ENCODE results near the gene SEPTIN5.

SEPTIN5 gene

GRCh38 chr22:19739448-19739895, 25.2 kb downstream of the SEPTIN5 start:
- Histone ChIP-seq H3K27ac (ENCODE audit: low read depth, low read length, severe bottlenecking) (no peak overlapping the region), H3K9me3 (ENCODE audit: control insufficient read depth, low read length) (no peaks in the 10 kb centered on the region), H3K4me3 (ENCODE audit: extremely low read depth, insufficient read depth, low read length, poor library complexity, severe bottlenecking) (no peak overlapping the region), H3K4me1 (ENCODE audit: control insufficient read depth, insufficient read depth, low read length, poor library complexity, severe bottlenecking) (peaks cover 9% of the 10 kb centered on the region), H3K36me3 (ENCODE audit: control insufficient read depth, insufficient read depth, low read length) (no peaks in the 10 kb centered on the region)
- 83 to 87% methylated on average over 11 to 14 of the region's 16 CpGs for WGBS, 2 experiments (ENCODE audit: insufficient coverage in 2 of 2)

DNA sequence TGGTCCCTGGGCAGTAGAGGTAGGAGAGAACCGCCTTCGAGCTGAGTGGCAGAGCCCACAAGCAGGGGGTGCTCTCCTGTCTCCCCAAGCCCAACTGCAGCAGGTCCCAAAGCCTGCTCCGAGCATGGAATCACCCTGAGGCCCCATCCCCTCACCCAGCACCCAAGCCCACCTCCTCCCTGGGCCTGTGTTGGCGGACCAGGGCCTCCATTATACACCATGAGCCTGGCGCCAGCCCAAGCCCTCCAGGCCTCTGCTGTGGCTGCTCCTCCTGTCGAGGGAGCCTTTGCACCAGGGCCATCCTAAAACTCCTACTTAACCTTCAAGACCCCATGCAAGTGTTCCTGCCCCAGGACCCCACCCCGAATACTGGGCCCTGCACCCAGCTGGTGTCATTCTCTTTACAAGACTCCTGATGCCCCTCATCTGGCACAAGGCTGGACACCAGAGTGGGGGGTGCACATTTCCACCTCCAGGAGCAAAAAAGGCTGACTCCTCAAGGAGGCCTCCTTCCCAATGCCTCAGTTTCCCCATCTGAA, 25.7 kb downstream of the SEPTIN5 start:
- H3K4me3 ChIP-seq (ENCODE audit: extremely low read depth, insufficient read depth, low read length, poor library complexity, severe bottlenecking): no peak overlapping the region
- H3K9me3 ChIP-seq (ENCODE audit: control insufficient read depth, low read length): no peaks in the 10 kb centered on the region
- H3K36me3 ChIP-seq (ENCODE audit: control insufficient read depth, insufficient read depth, low read length): no peaks in the 10 kb centered on the region
- H3K27ac ChIP-seq (ENCODE audit: low read depth, low read length, severe bottlenecking): no peak overlapping the region
- H3K4me1 ChIP-seq (ENCODE audit: control insufficient read depth, insufficient read depth, low read length, poor library complexity, severe bottlenecking): peaks cover 9% of the 10 kb centered on the region
- WGBS, 2 experiments (ENCODE audit: insufficient coverage in 2 of 2): 91 to 92% methylated on average over 6 to 7 of the region's 7 CpGs

DNA sequence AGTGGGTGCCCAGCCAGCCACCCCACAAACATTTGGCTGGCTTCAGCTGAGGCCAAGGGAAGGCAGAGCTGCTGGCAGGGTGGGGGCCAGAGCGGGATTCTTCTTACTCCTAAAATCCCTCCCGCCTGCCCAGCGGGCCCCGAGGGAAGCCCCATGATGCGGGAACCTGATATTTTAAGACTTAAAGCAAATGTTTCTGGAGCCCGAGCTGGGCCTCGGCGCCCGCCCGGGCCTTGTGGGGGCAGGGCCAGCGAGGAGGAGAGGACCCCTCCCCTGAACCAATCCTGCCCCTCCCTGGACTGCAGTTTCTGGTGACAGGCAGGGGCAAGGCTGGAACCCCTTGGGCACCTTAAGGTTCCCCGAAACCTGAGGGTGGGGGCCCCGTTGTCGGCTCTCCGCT, 26.3 kb downstream of the SEPTIN5 start:
- 90 to 92% methylated on average over 13 to 15 of the region's 15 CpGs for WGBS, 2 experiments (ENCODE audit: insufficient coverage in 2 of 2)
- Histone ChIP-seq H3K36me3 (ENCODE audit: control insufficient read depth, insufficient read depth, low read length) (no peaks in the 10 kb centered on the region), H3K4me3 (ENCODE audit: extremely low read depth, insufficient read depth, low read length, poor library complexity, severe bottlenecking) (no peak overlapping the region), H3K9me3 (ENCODE audit: control insufficient read depth, low read length) (no peaks in the 10 kb centered on the region), H3K4me1 (ENCODE audit: control insufficient read depth, insufficient read depth, low read length, poor library complexity, severe bottlenecking) (peaks cover 15% of the 10 kb centered on the region), H3K27ac (ENCODE audit: low read depth, low read length, severe bottlenecking) (no peak overlapping the region)

DNA sequence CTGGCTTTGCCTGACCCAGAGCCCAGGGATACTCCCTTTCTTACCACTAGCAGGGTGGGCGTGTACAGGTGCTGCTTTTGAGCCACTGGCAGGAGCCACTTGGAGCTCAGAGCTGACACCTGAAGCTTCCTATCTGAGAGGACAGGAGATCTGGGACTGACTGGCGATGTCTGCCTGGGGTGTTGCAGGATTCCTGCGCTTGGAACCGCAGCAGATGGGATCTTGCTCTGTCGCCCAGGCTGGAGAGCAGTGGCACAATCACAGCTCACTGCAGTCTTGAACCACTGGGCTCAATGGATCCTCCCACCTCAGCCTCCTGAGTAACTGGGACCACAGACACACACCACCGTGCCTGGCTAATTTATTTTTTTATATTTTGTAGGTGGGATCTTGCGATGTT, 26.8 kb downstream of the SEPTIN5 start:
- H3K27ac ChIP-seq (ENCODE audit: low read depth, low read length, severe bottlenecking): no peak overlapping the region
- no peaks in the 10 kb centered on the region for H3K36me3 ChIP-seq (ENCODE audit: control insufficient read depth, insufficient read depth, low read length)
- H3K4me1 ChIP-seq (ENCODE audit: control insufficient read depth, insufficient read depth, low read length, poor library complexity, severe bottlenecking): peaks cover 20% of the 10 kb centered on the region
- no peak overlapping the region for H3K4me3 ChIP-seq (ENCODE audit: extremely low read depth, insufficient read depth, low read length, poor library complexity, severe bottlenecking)
- WGBS, 2 experiments (ENCODE audit: insufficient coverage in 2 of 2): 90 to 100% methylated on average over 4 to 5 of the region's 7 CpGs
- no peaks in the 10 kb centered on the region for H3K9me3 ChIP-seq (ENCODE audit: control insufficient read depth, low read length)

GRCh38 chr22:19742160-19743066, 28.1 kb downstream of the SEPTIN5 start:
- no peaks in the 10 kb centered on the region for H3K9me3 ChIP-seq (ENCODE audit: control insufficient read depth, low read length)
- no peak overlapping the region for H3K4me3 ChIP-seq (ENCODE audit: extremely low read depth, insufficient read depth, low read length, poor library complexity, severe bottlenecking)
- H3K4me1 ChIP-seq (ENCODE audit: control insufficient read depth, insufficient read depth, low read length, poor library complexity, severe bottlenecking): peaks cover 28% of the 10 kb centered on the region
- no peaks in the 10 kb centered on the region for H3K36me3 ChIP-seq (ENCODE audit: control insufficient read depth, insufficient read depth, low read length)
- no peak overlapping the region for H3K27ac ChIP-seq (ENCODE audit: low read depth, low read length, severe bottlenecking)
- 83 to 95% methylated on average over 15 to 17 of the region's 21 CpGs for WGBS, 2 experiments (ENCODE audit: insufficient coverage in 2 of 2)

DNA sequence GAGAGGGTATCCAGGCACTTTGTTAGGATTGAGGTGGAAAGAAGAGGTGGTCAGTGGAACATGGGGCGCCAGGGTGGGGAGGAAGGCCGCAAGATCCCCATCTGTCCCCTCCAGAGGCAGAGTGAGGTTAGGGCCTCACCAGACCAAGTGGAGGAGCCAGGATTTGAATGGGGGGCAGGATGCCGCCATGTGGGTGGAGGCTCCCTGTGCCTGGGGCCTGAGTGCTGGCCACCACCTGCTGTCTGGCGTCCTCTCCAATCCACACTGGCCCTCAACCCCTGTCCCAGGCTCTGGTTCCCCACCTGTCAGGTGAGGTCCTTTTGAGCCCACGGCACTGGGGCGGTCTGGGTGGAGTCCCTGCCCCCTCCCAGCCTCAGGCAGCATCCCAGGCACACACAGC, 28.8 kb downstream of the SEPTIN5 start:
- H3K4me1 ChIP-seq (ENCODE audit: control insufficient read depth, insufficient read depth, low read length, poor library complexity, severe bottlenecking): peaks cover 25% of the 10 kb centered on the region
- H3K4me3 ChIP-seq (ENCODE audit: extremely low read depth, insufficient read depth, low read length, poor library complexity, severe bottlenecking): no peak overlapping the region
- H3K36me3 ChIP-seq (ENCODE audit: control insufficient read depth, insufficient read depth, low read length): no peaks in the 10 kb centered on the region
- no peak overlapping the region for H3K27ac ChIP-seq (ENCODE audit: low read depth, low read length, severe bottlenecking)
- WGBS, 2 experiments (ENCODE audit: insufficient coverage in 2 of 2): 84 to 96% methylated on average over 6 of the region's 6 CpGs
- H3K9me3 ChIP-seq (ENCODE audit: control insufficient read depth, low read length): no peaks in the 10 kb centered on the region

- H3K9me3 ChIP-seq (ENCODE audit: control insufficient read depth, low read length): no peaks in the 10 kb centered on the region
- no peaks in the 10 kb centered on the region for H3K36me3 ChIP-seq (ENCODE audit: control insufficient read depth, insufficient read depth, low read length)
- WGBS, 2 experiments (ENCODE audit: insufficient coverage in 2 of 2): 86 to 92% methylated on average over 4 of the region's 4 CpGs
- H3K27ac ChIP-seq (ENCODE audit: low read depth, low read length, severe bottlenecking): no peak overlapping the region
- H3K4me1 ChIP-seq (ENCODE audit: control insufficient read depth, insufficient read depth, low read length, poor library complexity, severe bottlenecking): peaks cover 23% of the 10 kb centered on the region
- H3K4me3 ChIP-seq (ENCODE audit: extremely low read depth, insufficient read depth, low read length, poor library complexity, severe bottlenecking): no peak overlapping the region
Observed at GRCh38 chr22:19743651-19744050, 29.3 kb downstream of the SEPTIN5 start.

GRCh38 chr22:19744350-19745006, 30.2 kb downstream of the SEPTIN5 start:
- Histone ChIP-seq H3K36me3 (ENCODE audit: control insufficient read depth, insufficient read depth, low read length) (no peaks in the 10 kb centered on the region), H3K4me3 (ENCODE audit: extremely low read depth, insufficient read depth, low read length, poor library complexity, severe bottlenecking) (no peak overlapping the region), H3K27ac (ENCODE audit: low read depth, low read length, severe bottlenecking) (no peak overlapping the region), H3K4me1 (ENCODE audit: control insufficient read depth, insufficient read depth, low read length, poor library complexity, severe bottlenecking) (peaks cover 27% of the 10 kb centered on the region), H3K9me3 (ENCODE audit: control insufficient read depth, low read length) (no peaks in the 10 kb centered on the region)
- 92 to 95% methylated on average over 12 of the region's 13 CpGs for WGBS, 2 experiments (ENCODE audit: insufficient coverage in 2 of 2)

DNA sequence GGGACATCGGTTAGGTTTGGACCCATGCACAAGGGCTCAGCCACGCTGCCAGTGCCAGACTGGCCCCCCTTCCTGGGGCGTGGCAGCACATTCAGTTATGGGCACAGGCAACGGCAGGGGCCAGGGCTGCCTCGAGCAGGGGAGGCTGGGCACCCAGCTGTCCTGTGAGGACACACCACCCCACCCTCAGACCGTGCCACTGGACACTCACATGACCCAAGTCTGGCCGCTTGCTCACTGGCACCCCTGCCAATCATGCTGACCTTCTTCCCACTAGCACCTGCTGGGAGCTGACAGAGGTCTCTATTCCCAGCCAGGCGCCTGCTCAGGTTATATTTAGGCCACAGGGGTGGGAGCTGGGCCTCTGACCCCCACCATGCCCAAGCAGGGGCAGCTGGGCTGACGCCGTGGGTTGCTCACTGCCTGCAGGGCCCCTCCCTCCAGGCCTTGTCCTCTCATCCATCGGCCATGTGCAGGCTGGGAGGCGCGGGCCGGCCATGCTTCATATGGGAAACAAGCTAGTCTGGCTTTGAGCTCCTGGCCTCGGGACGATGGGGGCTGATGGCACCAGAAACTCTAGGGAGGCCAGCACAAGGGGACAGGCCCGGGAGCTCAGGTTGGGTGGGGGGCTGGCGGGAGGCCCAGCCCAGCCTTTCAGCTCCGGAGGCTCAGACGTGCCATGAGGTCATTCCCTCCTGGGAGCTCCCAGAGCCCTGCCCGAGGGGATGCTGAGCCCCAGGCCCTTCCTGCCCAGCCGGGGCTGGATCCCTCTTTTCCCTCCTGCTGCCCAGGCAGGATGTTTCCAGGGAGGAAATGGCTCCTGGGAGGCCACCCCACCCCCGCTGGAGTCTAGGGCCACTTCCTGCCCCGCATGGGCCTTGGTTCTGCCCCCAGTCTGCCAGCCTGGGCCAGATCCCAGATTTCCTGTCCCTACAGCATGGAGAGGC, 31.1 kb downstream of the SEPTIN5 start:
- WGBS, 2 experiments (ENCODE audit: insufficient coverage in 2 of 2): 76% methylated on average over 23 to 24 of the region's 24 CpGs
- Histone ChIP-seq H3K27ac (ENCODE audit: low read depth, low read length, severe bottlenecking) (no peak overlapping the region), H3K36me3 (ENCODE audit: control insufficient read depth, insufficient read depth, low read length) (no peaks in the 10 kb centered on the region), H3K9me3 (ENCODE audit: control insufficient read depth, low read length) (no peaks in the 10 kb centered on the region), H3K4me3 (ENCODE audit: extremely low read depth, insufficient read depth, low read length, poor library complexity, severe bottlenecking) (no peak overlapping the region), H3K4me1 (ENCODE audit: control insufficient read depth, insufficient read depth, low read length, poor library complexity, severe bottlenecking) (peaks cover 31% of the 10 kb centered on the region)

GRCh38 chr22:19746726-19747125, 32.4 kb downstream of the SEPTIN5 start:
- Histone ChIP-seq H3K27ac (ENCODE audit: low read depth, low read length, severe bottlenecking) (no peak overlapping the region), H3K4me1 (ENCODE audit: control insufficient read depth, insufficient read depth, low read length, poor library complexity, severe bottlenecking) (peaks cover 42% of the 10 kb centered on the region), H3K4me3 (ENCODE audit: extremely low read depth, insufficient read depth, low read length, poor library complexity, severe bottlenecking) (no peak overlapping the region), H3K9me3 (ENCODE audit: control insufficient read depth, low read length) (no peaks in the 10 kb centered on the region), H3K36me3 (ENCODE audit: control insufficient read depth, insufficient read depth, low read length) (no peaks in the 10 kb centered on the region)
- 90 to 99% methylated on average over 10 to 13 of the region's 13 CpGs for WGBS, 2 experiments (ENCODE audit: insufficient coverage in 2 of 2)
